ENCODE measurements around the gene ITGA5.

ITGA5 gene

GRCh38 chr12:54389607-54390175, 29.4 kb downstream of the ITGA5 start:
- TF ChIP-seq CTCF (IDR thresholded peaks at IDR 0.05; ENCODE audit: low read depth, low read length, poor library complexity, severe bottlenecking) (no peak), EZH2phosphoT487 (IDR thresholded peaks at IDR 0.05; ENCODE audit: borderline replicate concordance, low read length) (no peak)
- no peaks in the 10 kb centered on the region for H3K27me3 ChIP-seq (ENCODE audit: control insufficient read depth, low read length)
- H3K4me1 ChIP-seq (ENCODE audit: control insufficient read depth, low read length): peaks cover 31% of the 10 kb centered on the region
- no peaks in the 10 kb centered on the region for H3K36me3 ChIP-seq (ENCODE audit: control insufficient read depth, low read length)
- no peak overlapping the region for H3K4me3 ChIP-seq (ENCODE audit: low read length)
- no peaks in the 10 kb centered on the region for H3F3A ChIP-seq (ENCODE audit: control insufficient read depth, insufficient read depth)
- H3K9me2 ChIP-seq (replicated peaks; ENCODE audit: control insufficient read depth, low read length): no peaks in the 10 kb centered on the region
- no peak overlapping the region for H3K27ac ChIP-seq (ENCODE audit: low read depth, low read length)
- no peaks in the 10 kb centered on the region for H3K79me2 ChIP-seq (ENCODE audit: control insufficient read depth, low read length)
- H3K4me2 ChIP-seq (ENCODE audit: low read length): peak overlapping the region; percentile 98; the same call in 1 of the 2 replicates
- H3K9me3 ChIP-seq (ENCODE audit: control insufficient read depth, insufficient read depth, low read length): no peaks in the 10 kb centered on the region
- H4K20me1 ChIP-seq (ENCODE audit: control insufficient read depth, insufficient read depth, low read depth, low read length): no peaks in the 10 kb centered on the region

- Histone ChIP-seq H3K4me3 (ENCODE audit: low read length) (no peak overlapping the region), H3F3A (ENCODE audit: control insufficient read depth, insufficient read depth) (no peaks in the 10 kb centered on the region), H3K79me2 (ENCODE audit: control insufficient read depth, low read length) (no peaks in the 10 kb centered on the region), H3K36me3 (ENCODE audit: control insufficient read depth, low read length) (no peaks in the 10 kb centered on the region), H3K4me2 (ENCODE audit: low read length) (no peak overlapping the region), H3K27me3 (ENCODE audit: control insufficient read depth, low read length) (no peaks in the 10 kb centered on the region), H4K20me1 (ENCODE audit: control insufficient read depth, insufficient read depth, low read depth, low read length) (no peaks in the 10 kb centered on the region), H3K9me2 (replicated peaks; ENCODE audit: control insufficient read depth, low read length) (no peaks in the 10 kb centered on the region), H3K4me1 (ENCODE audit: control insufficient read depth, low read length) (peaks cover 36% of the 10 kb centered on the region), H3K27ac (ENCODE audit: low read depth, low read length) (no peak overlapping the region), H3K9me3 (ENCODE audit: control insufficient read depth, insufficient read depth, low read length) (no peaks in the 10 kb centered on the region)
- TF ChIP-seq EZH2phosphoT487 (IDR thresholded peaks at IDR 0.05; ENCODE audit: borderline replicate concordance, low read length) (no peak), CTCF (IDR thresholded peaks at IDR 0.05; ENCODE audit: low read depth, low read length, poor library complexity, severe bottlenecking) (no peak)
Observed at GRCh38 chr12:54389134-54389508, 29.9 kb downstream of the ITGA5 start.

- no peak overlapping the region for H3K4me2 ChIP-seq (ENCODE audit: low read length)
- H3K27me3 ChIP-seq (ENCODE audit: control insufficient read depth, low read length): no peaks in the 10 kb centered on the region
- H3F3A ChIP-seq (ENCODE audit: control insufficient read depth, insufficient read depth): no peaks in the 10 kb centered on the region
- peaks cover 36% of the 10 kb centered on the region for H3K4me1 ChIP-seq (ENCODE audit: control insufficient read depth, low read length)
- H3K36me3 ChIP-seq (ENCODE audit: control insufficient read depth, low read length): no peaks in the 10 kb centered on the region
- no peaks in the 10 kb centered on the region for H3K9me3 ChIP-seq (ENCODE audit: control insufficient read depth, insufficient read depth, low read length)
- H3K27ac ChIP-seq (ENCODE audit: low read depth, low read length): no peak overlapping the region
- no peak overlapping the region for H3K4me3 ChIP-seq (ENCODE audit: low read length)
- no peaks in the 10 kb centered on the region for H3K9me2 ChIP-seq (replicated peaks; ENCODE audit: control insufficient read depth, low read length)
- H4K20me1 ChIP-seq (ENCODE audit: control insufficient read depth, insufficient read depth, low read depth, low read length): no peaks in the 10 kb centered on the region
- TF ChIP-seq CTCF (IDR thresholded peaks at IDR 0.05; ENCODE audit: low read depth, low read length, poor library complexity, severe bottlenecking) (no peak), EZH2phosphoT487 (IDR thresholded peaks at IDR 0.05; ENCODE audit: borderline replicate concordance, low read length) (no peak)
- no peaks in the 10 kb centered on the region for H3K79me2 ChIP-seq (ENCODE audit: control insufficient read depth, low read length)
Observed at GRCh38 chr12:54388237-54389133, 30.6 kb downstream of the ITGA5 start.
